Keratinocyte (primary cell): ENCODE measurements around the gene NRXN2. TPM values are rescaled to one million over a fixed set of nuclear protein-coding genes. Genes with fewer than 3 reads are reported as not detected.

Source experiments
- DNase-seq: peaks from one replicate; pipeline ENCODE4 v3.0.0-alpha.2; 2011; ENCODE audit warnings: low read depth, missing footprints, low spot score
- FAIRE-seq: peaks from 2 replicates; lab custom pipeline; 2011; peaks lifted over from hg19 to GRCh38; lab: Jason Lieb, UNC
- H2AFZ ChIP-seq: 2 replicates; pipeline ENCODE4 v1.6.0; 2012; ENCODE audit warnings: low read length, control low read depth, inconsistent platforms; ENCODE audit not compliant: control insufficient read depth
- H3K27ac ChIP-seq: 2 replicates; pipeline ENCODE4 v1.5.1; 2011; ENCODE audit warnings: low read length; ENCODE audit not compliant: control insufficient read depth, insufficient read depth
- H3K27me3 ChIP-seq: 3 replicates; pipeline ENCODE4 v1.6.0; 2011; ENCODE audit warnings: low read length; ENCODE audit not compliant: control insufficient read depth, insufficient read depth; ENCODE audit errors: extremely low read depth
- H3K36me3 ChIP-seq, 2 experiments: 2 replicates in 1 of 2; 3 replicates in 1 of 2; pipeline ENCODE4 v1.5.1; 2011; ENCODE audit warnings: low read length in 2 of 2, mild to moderate bottlenecking in 1 of 2; ENCODE audit not compliant: control insufficient read depth in 2 of 2, insufficient read depth in 2 of 2; ENCODE audit errors: extremely low read depth in 1 of 2
- H3K4me1 ChIP-seq: 3 replicates; pipeline ENCODE4 v1.5.1; 2011; ENCODE audit warnings: low read length; ENCODE audit not compliant: control insufficient read depth, insufficient read depth; ENCODE audit errors: extremely low read depth
- H3K4me2 ChIP-seq: 3 replicates; pipeline ENCODE4 v1.6.0; 2011; ENCODE audit warnings: low read depth, low read length; ENCODE audit not compliant: control insufficient read depth, insufficient read depth; ENCODE audit errors: extremely low read depth
- H3K4me3 ChIP-seq, 3 experiments: fragments of 200-600 bp in 1 of 3; sonication (generic) in 1 of 3; 2 replicates in 2 of 3; 3 replicates in 1 of 3; pipeline ENCODE4 v1.5.1; 2011 to 2016; ENCODE audit warnings: low read length in 3 of 3, mild to moderate bottlenecking in 3 of 3, control low read depth in 2 of 3, inconsistent platforms in 1 of 3, low read depth in 1 of 3, mixed read lengths in 1 of 3, mixed run types in 1 of 3, moderate library complexity in 1 of 3; ENCODE audit not compliant: control insufficient read depth in 2 of 3, insufficient read depth in 2 of 3; ENCODE audit errors: extremely low read depth in 1 of 3
- H3K79me2 ChIP-seq: 2 replicates; pipeline ENCODE4 v1.6.0; 2012; ENCODE audit warnings: low read length; ENCODE audit not compliant: control insufficient read depth, insufficient read depth
- H3K9ac ChIP-seq: 3 replicates; pipeline ENCODE4 v1.6.0; 2011; ENCODE audit warnings: low read length; ENCODE audit not compliant: control insufficient read depth, insufficient read depth; ENCODE audit errors: extremely low read depth
- H3K9me1 ChIP-seq: 3 replicates; pipeline ENCODE4 v1.6.0; 2011; ENCODE audit warnings: low read length; ENCODE audit not compliant: control insufficient read depth, insufficient read depth; ENCODE audit errors: extremely low read depth
- H3K9me3 ChIP-seq: 2 replicates; pipeline ENCODE4 v1.5.1; 2012; ENCODE audit warnings: low read depth, low read length; ENCODE audit not compliant: control insufficient read depth
- H4K20me1 ChIP-seq: 3 replicates; pipeline ENCODE4 v1.6.0; 2011; ENCODE audit warnings: low read length; ENCODE audit not compliant: control insufficient read depth, insufficient read depth; ENCODE audit errors: extremely low read depth
- EZH2 ChIP-seq: IDR thresholded peaks from one replicate; pipeline ENCODE4 v1.6.1; 2012; ENCODE audit warnings: inconsistent platforms, mild to moderate bottlenecking, low read length, moderate library complexity
- dilution Hi-C: fragments of 300-500 bp; cut with MboI; formaldehyde crosslinking; loops from one replicate; pipeline ENCODE4 v1.7.0; 2020; ENCODE audit warnings: low sequenced_read_pairs; ENCODE audit not compliant: extremely low pct_ligation_motif_present
- polyA plus RNA-seq, 5 experiments: library from polyadenylated mRNA; depleted of rRNA in 3 of 5; stranded (reverse) in 3 of 5; stranded (forward) in 1 of 5; unstranded in 1 of 5; fragments of >200 nt; gene quantifications; 1 replicate in 1 of 5; 2 replicates in 3 of 5; 3 replicates in 1 of 5; pipeline versions ENCODE4 v1.2.1 to v1.2.3, GENCODE V29; 2011 to 2012; ENCODE audit warnings: missing spikeins in 2 of 5, low read depth in 1 of 5, low replicate concordance in 1 of 5
- TF ChIP-seq, protein P1 (sequence below), 3 experiments: IDR thresholded peaks in 1 of 3; conservative IDR thresholded peaks in 1 of 3; optimal IDR thresholded peaks in 1 of 3; 2 replicates in 2 of 3; 3 replicates in 1 of 3; pipeline versions ENCODE3 to v1.5.1; 2011; ENCODE audit warnings: low read length in 3 of 3, mild to moderate bottlenecking in 3 of 3, moderate library complexity in 2 of 3, control low read depth in 1 of 3, inconsistent platforms in 1 of 3; ENCODE audit not compliant: insufficient read depth in 2 of 3; ENCODE audit errors: extremely low read depth in 1 of 3

The NRXN2 gene
- polyA plus RNA-seq, 1 donor (not counting 4 experiments of a cell fraction or from before 2014, with no cell fraction given): not detected

DNA sequence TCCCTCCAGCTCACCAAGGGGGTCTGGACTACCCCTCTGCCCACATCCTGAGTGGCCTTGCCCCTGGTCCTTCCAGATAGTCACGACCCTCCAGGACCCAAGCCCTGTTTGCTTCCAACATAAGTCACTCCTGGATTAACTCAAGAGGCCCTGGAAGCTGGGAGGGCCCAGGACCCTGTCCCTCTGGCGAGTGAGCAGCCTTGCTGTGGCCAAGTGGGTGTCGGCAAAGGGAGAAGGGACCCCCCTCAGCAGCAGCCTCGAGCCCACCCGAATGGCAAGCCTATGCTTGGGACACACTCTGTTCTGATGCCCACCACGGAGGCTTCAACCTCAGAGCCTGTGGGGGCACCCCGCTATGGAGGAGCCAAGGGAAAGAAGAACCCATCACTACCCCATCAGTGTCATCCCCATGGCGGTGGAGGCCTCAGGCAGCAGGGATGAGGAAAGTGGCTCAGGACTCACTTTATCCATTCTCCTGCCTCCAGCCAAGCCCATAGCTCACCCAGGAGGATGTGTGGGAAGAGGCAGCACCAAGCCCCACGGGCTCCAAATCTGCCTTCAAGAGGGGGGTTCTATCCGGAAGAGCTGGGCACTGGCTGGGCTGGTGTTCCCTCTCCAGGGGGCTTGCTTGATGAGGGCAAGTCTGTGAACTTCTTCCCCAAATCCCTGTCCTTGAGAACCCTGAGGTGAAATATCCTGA, 119.4 kb downstream of the NRXN2 start:
- no peak for TF ChIP-seq EZH2
- TF ChIP-seq, protein P1, sequence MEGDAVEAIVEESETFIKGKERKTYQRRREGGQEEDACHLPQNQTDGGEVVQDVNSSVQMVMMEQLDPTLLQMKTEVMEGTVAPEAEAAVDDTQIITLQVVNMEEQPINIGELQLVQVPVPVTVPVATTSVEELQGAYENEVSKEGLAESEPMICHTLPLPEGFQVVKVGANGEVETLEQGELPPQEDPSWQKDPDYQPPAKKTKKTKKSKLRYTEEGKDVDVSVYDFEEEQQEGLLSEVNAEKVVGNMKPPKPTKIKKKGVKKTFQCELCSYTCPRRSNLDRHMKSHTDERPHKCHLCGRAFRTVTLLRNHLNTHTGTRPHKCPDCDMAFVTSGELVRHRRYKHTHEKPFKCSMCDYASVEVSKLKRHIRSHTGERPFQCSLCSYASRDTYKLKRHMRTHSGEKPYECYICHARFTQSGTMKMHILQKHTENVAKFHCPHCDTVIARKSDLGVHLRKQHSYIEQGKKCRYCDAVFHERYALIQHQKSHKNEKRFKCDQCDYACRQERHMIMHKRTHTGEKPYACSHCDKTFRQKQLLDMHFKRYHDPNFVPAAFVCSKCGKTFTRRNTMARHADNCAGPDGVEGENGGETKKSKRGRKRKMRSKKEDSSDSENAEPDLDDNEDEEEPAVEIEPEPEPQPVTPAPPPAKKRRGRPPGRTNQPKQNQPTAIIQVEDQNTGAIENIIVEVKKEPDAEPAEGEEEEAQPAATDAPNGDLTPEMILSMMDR (optimal IDR thresholded peaks at IDR 0.05 in 1 of 3, IDR thresholded peaks at IDR 0.05 in 1 of 3, conservative IDR thresholded peaks at IDR 0.05 in 1 of 3; ENCODE audit: extremely low read depth in 1 of 3, insufficient read depth in 2 of 3, low read length in 3 of 3): no peak
- Histone ChIP-seq H3K9me3 (no peaks in the 10 kb centered on the region), H3K4me1 (no peaks in the 10 kb centered on the region), H3K79me2 (no peaks in the 10 kb centered on the region), H3K4me3 (no peak overlapping the region), H3K27me3 (peaks cover 32% of the 10 kb centered on the region), H3K9ac (no peak overlapping the region), H2AFZ (no peak overlapping the region), H3K4me2 (no peak overlapping the region), H3K9me1 (no peaks in the 10 kb centered on the region), H4K20me1 (no peaks in the 10 kb centered on the region), H3K27ac (no peak overlapping the region), H3K36me3 (no peaks in the 10 kb centered on the region)
- no peak for DNase-seq
- no peak for FAIRE-seq
- dilution Hi-C loops: no loop called here

DNA sequence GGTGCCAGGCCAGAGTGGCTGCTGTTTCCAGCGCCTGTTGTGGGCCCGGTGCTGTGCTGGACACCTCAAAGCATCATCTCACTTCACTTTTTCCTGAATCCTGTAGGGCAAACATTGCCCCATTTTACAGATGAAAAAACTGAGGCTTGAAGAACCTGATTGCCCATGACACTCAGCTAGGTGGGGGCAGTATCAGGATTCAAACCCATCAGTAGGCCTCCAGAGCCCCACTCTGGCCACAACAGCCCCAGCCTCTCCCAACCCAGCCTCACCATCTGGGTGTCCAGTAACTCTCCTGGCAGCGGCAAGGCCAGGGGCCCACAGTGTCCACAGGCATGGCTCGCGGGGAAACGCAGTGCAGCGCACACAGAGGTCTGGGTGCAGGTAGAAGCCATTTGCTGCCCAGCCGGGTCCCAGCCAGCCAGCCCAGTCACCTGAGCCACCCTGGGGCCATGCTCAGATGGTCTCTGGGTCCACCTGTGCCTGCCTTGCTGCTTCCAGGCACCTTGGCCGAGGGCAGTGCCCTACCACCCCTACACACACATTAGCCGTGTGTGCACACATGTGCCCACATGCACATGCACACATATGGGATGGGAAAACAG, 120.4 kb downstream of the NRXN2 start:
- no peak for FAIRE-seq
- dilution Hi-C loops: no loop called here
- H3K27me3 ChIP-seq: peaks cover 23% of the 10 kb centered on the region

More for the DNA sequence above, 120.4 kb downstream of the NRXN2 start:
- no peak overlapping the region for H2AFZ ChIP-seq
- H3K36me3 ChIP-seq: no peaks in the 10 kb centered on the region
- no peaks in the 10 kb centered on the region for H3K9me1 ChIP-seq
- no peak overlapping the region for H3K4me2 ChIP-seq
- no peak overlapping the region for H3K27ac ChIP-seq
- H3K4me3 ChIP-seq: no peak overlapping the region
- H3K9ac ChIP-seq: no peak overlapping the region
- no peaks in the 10 kb centered on the region for H3K4me1 ChIP-seq
- TF ChIP-seq, protein P1 (optimal IDR thresholded peaks at IDR 0.05 in 1 of 3, IDR thresholded peaks at IDR 0.05 in 1 of 3, conservative IDR thresholded peaks at IDR 0.05 in 1 of 3; ENCODE audit: extremely low read depth in 1 of 3, insufficient read depth in 2 of 3, low read length in 3 of 3): no peak
- TF ChIP-seq EZH2: no peak
- H3K9me3 ChIP-seq: no peaks in the 10 kb centered on the region
- no peaks in the 10 kb centered on the region for H3K79me2 ChIP-seq
- DNase-seq: no peak
- H4K20me1 ChIP-seq: no peaks in the 10 kb centered on the region
